Fibroblast of skin of right quadriceps (primary cell): Measurements from ENCODE around the gene CCDC154.
"Not testable (repeated sequence)": the region's sequence is repeated elsewhere in the genome, so short reads cannot be mapped to it uniquely, and the experiment has no call there.

Source experiments
- DNase-seq: peaks from one replicate; pipeline ENCODE4 v3.0.0-alpha.2; 2013

Gene CCDC154

GRCh38 chr16:1453316-1453715 is 9.0 kb upstream of the CCDC154 start:
- no peak for DNase-seq

GRCh38 chr16:1452530-1452929 is 8.2 kb upstream of the CCDC154 start:
- no peak for DNase-seq

GRCh38 chr16:1451702-1452392 is 7.5 kb upstream of the CCDC154 start:
- DNase-seq = no peak

- no peak for DNase-seq
Measured at GRCh38 chr16:1450841-1451240, 6.5 kb upstream of the CCDC154 start.

- DNase-seq = no peak
Measured at GRCh38 chr16:1450218-1450617, 5.9 kb upstream of the CCDC154 start.

- no peak for DNase-seq
Measured at GRCh38 chr16:1449201-1449788, 4.9 kb upstream of the CCDC154 start.

GRCh38 chr16:1448536-1449116 is 4.3 kb upstream of the CCDC154 start:
- DNase-seq = no peak

- DNase-seq = no peak
Measured at GRCh38 chr16:1447965-1448364, 3.6 kb upstream of the CCDC154 start.

- no peak for DNase-seq
Measured at GRCh38 chr16:1446296-1447080, 2.1 kb upstream of the CCDC154 start.

- DNase-seq = no peak
Measured at GRCh38 chr16:1445518-1446203, 1.3 kb upstream of the CCDC154 start.

GRCh38 chr16:1444730-1445517 is 568 bp upstream of the CCDC154 start:
- no peak for DNase-seq

GRCh38 chr16:1443403-1443973 is 868 bp downstream of the CCDC154 start:
- DNase-seq = no peak

GRCh38 chr16:1442697-1443096 is 1.7 kb downstream of the CCDC154 start:
- DNase-seq = no peak

GRCh38 chr16:1441391-1441829 is 2.9 kb downstream of the CCDC154 start:
- DNase-seq = no peak

GRCh38 chr16:1439699-1440074 is 4.7 kb downstream of the CCDC154 start:
- DNase-seq = not testable (repeated sequence)

- no peak for DNase-seq
Measured at GRCh38 chr16:1439058-1439698, 5.2 kb downstream of the CCDC154 start.

- no peak for DNase-seq
Measured at GRCh38 chr16:1438229-1439057, 5.9 kb downstream of the CCDC154 start.

- DNase-seq = no peak
Measured at GRCh38 chr16:1437606-1438005, 6.8 kb downstream of the CCDC154 start.

- DNase-seq = no peak
Measured at GRCh38 chr16:1436731-1437355, 7.5 kb downstream of the CCDC154 start.
